ENCODE results near the gene CPAMD8.

DNA sequence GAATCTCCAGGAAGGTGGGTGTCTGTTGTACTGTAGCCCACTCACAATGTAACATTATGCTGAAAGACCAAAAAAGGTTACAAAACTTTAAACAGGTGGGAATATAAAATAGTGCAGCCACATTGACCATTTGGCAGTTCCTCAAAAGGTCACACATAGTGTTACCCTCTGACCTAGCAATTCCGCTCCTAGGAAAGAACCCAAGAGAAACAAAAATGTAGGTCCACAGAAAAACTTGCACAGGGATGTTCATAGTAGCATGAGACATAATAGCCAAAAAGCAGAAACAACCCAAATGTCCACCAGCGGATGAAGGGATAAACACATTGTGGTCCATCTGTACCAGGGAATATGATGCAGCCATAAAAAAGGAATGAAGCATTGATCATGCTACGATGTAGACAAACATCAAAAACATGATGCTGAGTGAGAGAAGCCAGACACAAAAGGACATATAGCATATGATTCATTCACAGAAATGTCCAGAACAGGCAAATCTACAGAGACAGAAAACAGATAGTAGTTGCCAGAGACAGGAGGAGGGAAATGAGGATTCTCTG, 27.9 kb downstream of the CPAMD8 start:
- TF ChIP-seq POLR2A (IDR thresholded peaks at IDR 0.05; ENCODE audit: borderline replicate concordance, extremely low read depth, insufficient read depth, insufficient read length): no peak
- TF ChIP-seq FOSL1 (IDR thresholded peaks at IDR 0.05; ENCODE audit: low read depth): no peak
- no peak for TF ChIP-seq RAD21 (IDR thresholded peaks at IDR 0.05; ENCODE audit: low read depth)
- TF ChIP-seq, protein P1, sequence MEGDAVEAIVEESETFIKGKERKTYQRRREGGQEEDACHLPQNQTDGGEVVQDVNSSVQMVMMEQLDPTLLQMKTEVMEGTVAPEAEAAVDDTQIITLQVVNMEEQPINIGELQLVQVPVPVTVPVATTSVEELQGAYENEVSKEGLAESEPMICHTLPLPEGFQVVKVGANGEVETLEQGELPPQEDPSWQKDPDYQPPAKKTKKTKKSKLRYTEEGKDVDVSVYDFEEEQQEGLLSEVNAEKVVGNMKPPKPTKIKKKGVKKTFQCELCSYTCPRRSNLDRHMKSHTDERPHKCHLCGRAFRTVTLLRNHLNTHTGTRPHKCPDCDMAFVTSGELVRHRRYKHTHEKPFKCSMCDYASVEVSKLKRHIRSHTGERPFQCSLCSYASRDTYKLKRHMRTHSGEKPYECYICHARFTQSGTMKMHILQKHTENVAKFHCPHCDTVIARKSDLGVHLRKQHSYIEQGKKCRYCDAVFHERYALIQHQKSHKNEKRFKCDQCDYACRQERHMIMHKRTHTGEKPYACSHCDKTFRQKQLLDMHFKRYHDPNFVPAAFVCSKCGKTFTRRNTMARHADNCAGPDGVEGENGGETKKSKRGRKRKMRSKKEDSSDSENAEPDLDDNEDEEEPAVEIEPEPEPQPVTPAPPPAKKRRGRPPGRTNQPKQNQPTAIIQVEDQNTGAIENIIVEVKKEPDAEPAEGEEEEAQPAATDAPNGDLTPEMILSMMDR (IDR thresholded peaks at IDR 0.05 in 2 of 3, conservative IDR thresholded peaks at IDR 0.05 in 1 of 3; ENCODE audit: borderline replicate concordance in 1 of 3, insufficient read depth in 1 of 3, low read depth in 2 of 3, low read length in 2 of 3): no peak
- TF ChIP-seq POLR2AphosphoS5 (IDR thresholded peaks at IDR 0.05; ENCODE audit: low read depth, low read length): no peak
